HEK293 (cell line): ENCODE measurements around the gene KNG1.

Experiments
- BCL11A ChIP-seq: fragments of 450-650 bp; formaldehyde crosslinking; IDR thresholded peaks from 2 replicates; pipeline ENCODE4 v1.5.1; 2016; ENCODE audit warnings: low read depth, missing biosample characterization, missing genetic modification characterization
- KLF16 ChIP-seq: fragments of 450-650 bp; formaldehyde crosslinking; IDR thresholded peaks from 2 replicates; pipeline ENCODE4 v1.5.1; 2017; ENCODE audit warnings: missing biosample characterization, missing genetic modification characterization
- RBAK ChIP-seq: fragments of 450-650 bp; formaldehyde crosslinking; IDR thresholded peaks from 2 replicates; pipeline ENCODE4 v1.5.1; 2016; ENCODE audit warnings: missing biosample characterization, missing genetic modification characterization
- ZBTB7A ChIP-seq: fragments of 450-650 bp; formaldehyde crosslinking; IDR thresholded peaks from 2 replicates; pipeline ENCODE4 v1.5.1; 2016; ENCODE audit warnings: low read depth, missing biosample characterization, missing genetic modification characterization
- ZNF707 ChIP-seq: fragments of 450-650 bp; formaldehyde crosslinking; IDR thresholded peaks from 2 replicates; pipeline ENCODE4 v1.5.1; 2016; ENCODE audit warnings: missing biosample characterization, missing genetic modification characterization
- TF ChIP-seq, protein P1 (sequence below): fragments of 450-650 bp; formaldehyde crosslinking; IDR thresholded peaks from 2 replicates; pipeline ENCODE4 v1.5.0; 2017; ENCODE audit warnings: missing biosample characterization, missing genetic modification characterization, borderline replicate concordance
- TF ChIP-seq, protein P2 (sequence below): fragments of 450-650 bp; formaldehyde crosslinking; IDR thresholded peaks from 2 replicates; pipeline ENCODE4 v1.5.1; 2016; ENCODE audit warnings: missing biosample characterization, missing genetic modification characterization
- TF ChIP-seq, protein P3 (sequence below): fragments of 450-650 bp; formaldehyde crosslinking; IDR thresholded peaks from 2 replicates; pipeline ENCODE4 v1.5.1; 2016; ENCODE audit warnings: missing biosample characterization, missing genetic modification characterization, low read depth
- TF ChIP-seq, protein P4 (sequence below): fragments of 450-650 bp; formaldehyde crosslinking; IDR thresholded peaks from 2 replicates; pipeline ENCODE4 v1.5.1; 2016; ENCODE audit warnings: missing biosample characterization, missing genetic modification characterization
- TF ChIP-seq, protein P5 (sequence below): IDR thresholded peaks from 2 replicates; pipeline ENCODE4 v1.6.1; 2011; ENCODE audit warnings: mild to moderate bottlenecking, low read depth, low read length, borderline replicate concordance
- TF ChIP-seq, protein P6 (sequence below): fragments of 450-650 bp; formaldehyde crosslinking; IDR thresholded peaks from 2 replicates; pipeline ENCODE4 v1.5.1; 2016; ENCODE audit warnings: missing biosample characterization, missing genetic modification characterization
- TF ChIP-seq, protein P7 (sequence below): fragments of 450-650 bp; formaldehyde crosslinking; conservative IDR thresholded peaks from 2 replicates; pipeline ENCODE4 v1.5.1; 2016; ENCODE audit warnings: low read depth, missing biosample characterization, missing genetic modification characterization

DNA sequence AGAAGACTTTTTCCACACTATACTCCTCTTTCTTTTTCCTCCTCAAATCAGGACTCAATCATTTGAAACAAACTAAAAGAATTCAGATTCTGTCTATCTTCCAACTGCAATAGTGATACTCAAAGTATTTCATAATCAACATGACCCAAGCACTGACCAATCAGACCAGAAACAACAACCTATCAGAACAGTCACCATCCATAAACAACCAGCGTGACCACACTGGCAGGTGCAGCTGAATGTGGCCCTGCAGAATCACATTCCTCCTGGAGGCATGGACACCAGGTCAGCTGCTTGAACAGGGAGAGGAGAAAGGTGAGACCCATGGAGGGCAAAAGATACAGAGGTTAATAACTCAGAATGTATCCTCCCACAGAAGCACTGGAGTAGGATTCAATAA, 38.0 kb upstream of the KNG1 start:
- TF ChIP-seq, protein P1, sequence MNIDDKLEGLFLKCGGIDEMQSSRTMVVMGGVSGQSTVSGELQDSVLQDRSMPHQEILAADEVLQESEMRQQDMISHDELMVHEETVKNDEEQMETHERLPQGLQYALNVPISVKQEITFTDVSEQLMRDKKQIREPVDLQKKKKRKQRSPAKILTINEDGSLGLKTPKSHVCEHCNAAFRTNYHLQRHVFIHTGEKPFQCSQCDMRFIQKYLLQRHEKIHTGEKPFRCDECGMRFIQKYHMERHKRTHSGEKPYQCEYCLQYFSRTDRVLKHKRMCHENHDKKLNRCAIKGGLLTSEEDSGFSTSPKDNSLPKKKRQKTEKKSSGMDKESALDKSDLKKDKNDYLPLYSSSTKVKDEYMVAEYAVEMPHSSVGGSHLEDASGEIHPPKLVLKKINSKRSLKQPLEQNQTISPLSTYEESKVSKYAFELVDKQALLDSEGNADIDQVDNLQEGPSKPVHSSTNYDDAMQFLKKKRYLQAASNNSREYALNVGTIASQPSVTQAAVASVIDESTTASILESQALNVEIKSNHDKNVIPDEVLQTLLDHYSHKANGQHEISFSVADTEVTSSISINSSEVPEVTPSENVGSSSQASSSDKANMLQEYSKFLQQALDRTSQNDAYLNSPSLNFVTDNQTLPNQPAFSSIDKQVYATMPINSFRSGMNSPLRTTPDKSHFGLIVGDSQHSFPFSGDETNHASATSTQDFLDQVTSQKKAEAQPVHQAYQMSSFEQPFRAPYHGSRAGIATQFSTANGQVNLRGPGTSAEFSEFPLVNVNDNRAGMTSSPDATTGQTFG (tag by site-specific recombination) = no peak
- TF ChIP-seq BCL11A (tag by site-specific recombination) (no peak), KLF16 (tag by site-specific recombination) (no peak), ZNF707 (tag by site-specific recombination) (no peak), ZBTB7A (tag by site-specific recombination) (no peak), RBAK (tag by site-specific recombination) (no peak)
- TF ChIP-seq, protein P2, sequence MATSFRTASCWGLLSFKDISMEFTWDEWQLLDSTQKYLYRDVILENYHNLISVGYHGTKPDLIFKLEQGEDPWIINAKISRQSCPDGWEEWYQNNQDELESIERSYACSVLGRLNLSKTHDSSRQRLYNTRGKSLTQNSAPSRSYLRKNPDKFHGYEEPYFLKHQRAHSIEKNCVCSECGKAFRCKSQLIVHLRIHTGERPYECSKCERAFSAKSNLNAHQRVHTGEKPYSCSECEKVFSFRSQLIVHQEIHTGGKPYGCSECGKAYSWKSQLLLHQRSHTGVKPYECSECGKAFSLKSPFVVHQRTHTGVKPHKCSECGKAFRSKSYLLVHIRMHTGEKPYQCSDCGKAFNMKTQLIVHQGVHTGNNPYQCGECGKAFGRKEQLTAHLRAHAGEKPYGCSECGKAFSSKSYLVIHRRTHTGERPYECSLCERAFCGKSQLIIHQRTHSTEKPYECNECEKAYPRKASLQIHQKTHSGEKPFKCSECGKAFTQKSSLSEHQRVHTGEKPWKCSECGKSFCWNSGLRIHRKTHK (tag by site-specific recombination) = no peak
- TF ChIP-seq, protein P3, sequence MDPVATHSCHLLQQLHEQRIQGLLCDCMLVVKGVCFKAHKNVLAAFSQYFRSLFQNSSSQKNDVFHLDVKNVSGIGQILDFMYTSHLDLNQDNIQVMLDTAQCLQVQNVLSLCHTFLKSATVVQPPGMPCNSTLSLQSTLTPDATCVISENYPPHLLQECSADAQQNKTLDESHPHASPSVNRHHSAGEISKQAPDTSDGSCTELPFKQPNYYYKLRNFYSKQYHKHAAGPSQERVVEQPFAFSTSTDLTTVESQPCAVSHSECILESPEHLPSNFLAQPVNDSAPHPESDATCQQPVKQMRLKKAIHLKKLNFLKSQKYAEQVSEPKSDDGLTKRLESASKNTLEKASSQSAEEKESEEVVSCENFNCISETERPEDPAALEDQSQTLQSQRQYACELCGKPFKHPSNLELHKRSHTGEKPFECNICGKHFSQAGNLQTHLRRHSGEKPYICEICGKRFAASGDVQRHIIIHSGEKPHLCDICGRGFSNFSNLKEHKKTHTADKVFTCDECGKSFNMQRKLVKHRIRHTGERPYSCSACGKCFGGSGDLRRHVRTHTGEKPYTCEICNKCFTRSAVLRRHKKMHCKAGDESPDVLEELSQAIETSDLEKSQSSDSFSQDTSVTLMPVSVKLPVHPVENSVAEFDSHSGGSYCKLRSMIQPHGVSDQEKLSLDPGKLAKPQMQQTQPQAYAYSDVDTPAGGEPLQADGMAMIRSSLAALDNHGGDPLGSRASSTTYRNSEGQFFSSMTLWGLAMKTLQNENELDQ = no peak
- TF ChIP-seq, protein P4, sequence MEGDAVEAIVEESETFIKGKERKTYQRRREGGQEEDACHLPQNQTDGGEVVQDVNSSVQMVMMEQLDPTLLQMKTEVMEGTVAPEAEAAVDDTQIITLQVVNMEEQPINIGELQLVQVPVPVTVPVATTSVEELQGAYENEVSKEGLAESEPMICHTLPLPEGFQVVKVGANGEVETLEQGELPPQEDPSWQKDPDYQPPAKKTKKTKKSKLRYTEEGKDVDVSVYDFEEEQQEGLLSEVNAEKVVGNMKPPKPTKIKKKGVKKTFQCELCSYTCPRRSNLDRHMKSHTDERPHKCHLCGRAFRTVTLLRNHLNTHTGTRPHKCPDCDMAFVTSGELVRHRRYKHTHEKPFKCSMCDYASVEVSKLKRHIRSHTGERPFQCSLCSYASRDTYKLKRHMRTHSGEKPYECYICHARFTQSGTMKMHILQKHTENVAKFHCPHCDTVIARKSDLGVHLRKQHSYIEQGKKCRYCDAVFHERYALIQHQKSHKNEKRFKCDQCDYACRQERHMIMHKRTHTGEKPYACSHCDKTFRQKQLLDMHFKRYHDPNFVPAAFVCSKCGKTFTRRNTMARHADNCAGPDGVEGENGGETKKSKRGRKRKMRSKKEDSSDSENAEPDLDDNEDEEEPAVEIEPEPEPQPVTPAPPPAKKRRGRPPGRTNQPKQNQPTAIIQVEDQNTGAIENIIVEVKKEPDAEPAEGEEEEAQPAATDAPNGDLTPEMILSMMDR (tag by site-specific recombination) = no peak
- TF ChIP-seq, protein P5, sequence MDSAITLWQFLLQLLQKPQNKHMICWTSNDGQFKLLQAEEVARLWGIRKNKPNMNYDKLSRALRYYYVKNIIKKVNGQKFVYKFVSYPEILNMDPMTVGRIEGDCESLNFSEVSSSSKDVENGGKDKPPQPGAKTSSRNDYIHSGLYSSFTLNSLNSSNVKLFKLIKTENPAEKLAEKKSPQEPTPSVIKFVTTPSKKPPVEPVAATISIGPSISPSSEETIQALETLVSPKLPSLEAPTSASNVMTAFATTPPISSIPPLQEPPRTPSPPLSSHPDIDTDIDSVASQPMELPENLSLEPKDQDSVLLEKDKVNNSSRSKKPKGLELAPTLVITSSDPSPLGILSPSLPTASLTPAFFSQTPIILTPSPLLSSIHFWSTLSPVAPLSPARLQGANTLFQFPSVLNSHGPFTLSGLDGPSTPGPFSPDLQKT = no peak
- TF ChIP-seq, protein P6, sequence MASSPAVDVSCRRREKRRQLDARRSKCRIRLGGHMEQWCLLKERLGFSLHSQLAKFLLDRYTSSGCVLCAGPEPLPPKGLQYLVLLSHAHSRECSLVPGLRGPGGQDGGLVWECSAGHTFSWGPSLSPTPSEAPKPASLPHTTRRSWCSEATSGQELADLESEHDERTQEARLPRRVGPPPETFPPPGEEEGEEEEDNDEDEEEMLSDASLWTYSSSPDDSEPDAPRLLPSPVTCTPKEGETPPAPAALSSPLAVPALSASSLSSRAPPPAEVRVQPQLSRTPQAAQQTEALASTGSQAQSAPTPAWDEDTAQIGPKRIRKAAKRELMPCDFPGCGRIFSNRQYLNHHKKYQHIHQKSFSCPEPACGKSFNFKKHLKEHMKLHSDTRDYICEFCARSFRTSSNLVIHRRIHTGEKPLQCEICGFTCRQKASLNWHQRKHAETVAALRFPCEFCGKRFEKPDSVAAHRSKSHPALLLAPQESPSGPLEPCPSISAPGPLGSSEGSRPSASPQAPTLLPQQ = no peak
- TF ChIP-seq, protein P7, sequence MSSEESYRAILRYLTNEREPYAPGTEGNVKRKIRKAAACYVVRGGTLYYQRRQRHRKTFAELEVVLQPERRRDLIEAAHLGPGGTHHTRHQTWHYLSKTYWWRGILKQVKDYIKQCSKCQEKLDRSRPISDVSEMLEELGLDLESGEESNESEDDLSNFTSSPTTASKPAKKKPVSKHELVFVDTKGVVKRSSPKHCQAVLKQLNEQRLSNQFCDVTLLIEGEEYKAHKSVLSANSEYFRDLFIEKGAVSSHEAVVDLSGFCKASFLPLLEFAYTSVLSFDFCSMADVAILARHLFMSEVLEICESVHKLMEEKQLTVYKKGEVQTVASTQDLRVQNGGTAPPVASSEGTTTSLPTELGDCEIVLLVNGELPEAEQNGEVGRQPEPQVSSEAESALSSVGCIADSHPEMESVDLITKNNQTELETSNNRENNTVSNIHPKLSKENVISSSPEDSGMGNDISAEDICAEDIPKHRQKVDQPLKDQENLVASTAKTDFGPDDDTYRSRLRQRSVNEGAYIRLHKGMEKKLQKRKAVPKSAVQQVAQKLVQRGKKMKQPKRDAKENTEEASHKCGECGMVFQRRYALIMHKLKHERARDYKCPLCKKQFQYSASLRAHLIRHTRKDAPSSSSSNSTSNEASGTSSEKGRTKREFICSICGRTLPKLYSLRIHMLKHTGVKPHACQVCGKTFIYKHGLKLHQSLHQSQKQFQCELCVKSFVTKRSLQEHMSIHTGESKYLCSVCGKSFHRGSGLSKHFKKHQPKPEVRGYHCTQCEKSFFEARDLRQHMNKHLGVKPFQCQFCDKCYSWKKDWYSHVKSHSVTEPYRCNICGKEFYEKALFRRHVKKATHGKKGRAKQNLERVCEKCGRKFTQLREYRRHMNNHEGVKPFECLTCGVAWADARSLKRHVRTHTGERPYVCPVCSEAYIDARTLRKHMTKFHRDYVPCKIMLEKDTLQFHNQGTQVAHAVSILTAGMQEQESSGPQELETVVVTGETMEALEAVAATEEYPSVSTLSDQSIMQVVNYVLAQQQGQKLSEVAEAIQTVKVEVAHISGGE (tag by site-specific recombination) = no peak
